Neutrophil (primary cell): ENCODE results near the gene TCERG1L.

Experiments used
- H3K27ac ChIP-seq: fragments of 200-600 bp; sonication (generic); 2 replicates; pipeline ENCODE4 v1.5.1; 2016; ENCODE audit warnings: mild to moderate bottlenecking, moderate library complexity
- H3K27me3 ChIP-seq: fragments of 200-600 bp; sonication (generic); 2 replicates; pipeline ENCODE4 v1.6.0; 2016; ENCODE audit warnings: mild to moderate bottlenecking
- H3K36me3 ChIP-seq: fragments of 200-600 bp; sonication (generic); 2 replicates; pipeline ENCODE4 v1.5.1; 2017
- H3K4me1 ChIP-seq, 2 experiments: fragments of 200-600 bp in 1 of 2; sonication (generic) in 1 of 2; 1 replicate in 1 of 2; 2 replicates in 1 of 2; pipeline versions ENCODE4 v1.5.1 to v1.6.1; 2013 to 2016; ENCODE audit warnings: low read depth in 1 of 2, low read length in 1 of 2, mild to moderate bottlenecking in 1 of 2, moderate library complexity in 1 of 2; ENCODE audit not compliant: control insufficient read depth in 1 of 2, insufficient read depth in 1 of 2
- H3K4me3 ChIP-seq, 2 experiments: fragments of 200-600 bp in 1 of 2; sonication (generic) in 1 of 2; 1 replicate in 1 of 2; 2 replicates in 1 of 2; pipeline ENCODE4 v1.5.1; 2013 to 2016; ENCODE audit warnings: low read depth in 1 of 2, low read length in 1 of 2, mild to moderate bottlenecking in 1 of 2, moderate library complexity in 1 of 2
- H3K9me3 ChIP-seq: fragments of 200-600 bp; sonication (generic); 2 replicates; pipeline ENCODE4 v1.5.1; 2016
- CTCF ChIP-seq: fragments of 200-600 bp; sonication (generic); IDR thresholded peaks from 2 replicates; pipeline ENCODE4 v1.5.1; 2016; ENCODE audit warnings: antibody characterized with exemption

TCERG1L gene

GRCh38 chr10:131119626-131120355 lies 191.7 kb downstream of the TCERG1L start:
- Histone ChIP-seq H3K27me3 (no peaks in the 10 kb centered on the region), H3K27ac (no peak overlapping the region), H3K4me1 (no peaks in the 10 kb centered on the region), H3K4me3 (no peak overlapping the region), H3K36me3 (no peaks in the 10 kb centered on the region), H3K9me3 (no peaks in the 10 kb centered on the region)
- no peak for TF ChIP-seq CTCF

GRCh38 chr10:131117416-131118212 lies 193.9 kb downstream of the TCERG1L start:
- Histone ChIP-seq H3K4me1 (no peaks in the 10 kb centered on the region), H3K36me3 (no peaks in the 10 kb centered on the region), H3K27ac (no peak overlapping the region), H3K4me3 (no peak overlapping the region), H3K9me3 (no peaks in the 10 kb centered on the region), H3K27me3 (no peaks in the 10 kb centered on the region)
- no peak for TF ChIP-seq CTCF

GRCh38 chr10:131116991-131117375 lies 194.5 kb downstream of the TCERG1L start:
- H3K27me3 ChIP-seq: no peaks in the 10 kb centered on the region
- H3K4me3 ChIP-seq: no peak overlapping the region
- no peaks in the 10 kb centered on the region for H3K9me3 ChIP-seq
- H3K36me3 ChIP-seq: no peaks in the 10 kb centered on the region
- no peaks in the 10 kb centered on the region for H3K4me1 ChIP-seq
- TF ChIP-seq CTCF: no peak
- H3K27ac ChIP-seq: no peak overlapping the region

- Histone ChIP-seq H3K9me3 (no peaks in the 10 kb centered on the region), H3K27ac (no peak overlapping the region), H3K4me3 (no peak overlapping the region), H3K36me3 (no peaks in the 10 kb centered on the region), H3K4me1 (no peaks in the 10 kb centered on the region), H3K27me3 (no peaks in the 10 kb centered on the region)
- no peak for TF ChIP-seq CTCF
Measured at GRCh38 chr10:131116216-131116990, 195.1 kb downstream of the TCERG1L start.

GRCh38 chr10:131115801-131116200 lies 195.7 kb downstream of the TCERG1L start:
- no peaks in the 10 kb centered on the region for H3K27me3 ChIP-seq
- no peak overlapping the region for H3K4me3 ChIP-seq
- TF ChIP-seq CTCF: no peak
- H3K27ac ChIP-seq: no peak overlapping the region
- H3K4me1 ChIP-seq: no peaks in the 10 kb centered on the region
- no peaks in the 10 kb centered on the region for H3K36me3 ChIP-seq
- H3K9me3 ChIP-seq: no peaks in the 10 kb centered on the region
